Stimulated activated CD4-positive, alpha-beta T cell treated with anti-CD3 and anti-CD28 coated beads, Interleukin-2, amount 100 ng/mL, for 4 hours (primary cell): Measurements from ENCODE around the gene CBLN2.

Source experiments
- DNase-seq: peaks from one replicate; pipeline ENCODE4 v3.0.0-alpha.2; 2020; ENCODE audit warnings: low read depth

CBLN2 gene

GRCh38 chr18:72544092-72544886 is at the start of gene CBLN2:
Gene CBLN2 (minus strand): TSS chr18:72544342. CDS start chr18:72542160, 2,182 bp downstream.
- no peak for DNase-seq

DNA sequence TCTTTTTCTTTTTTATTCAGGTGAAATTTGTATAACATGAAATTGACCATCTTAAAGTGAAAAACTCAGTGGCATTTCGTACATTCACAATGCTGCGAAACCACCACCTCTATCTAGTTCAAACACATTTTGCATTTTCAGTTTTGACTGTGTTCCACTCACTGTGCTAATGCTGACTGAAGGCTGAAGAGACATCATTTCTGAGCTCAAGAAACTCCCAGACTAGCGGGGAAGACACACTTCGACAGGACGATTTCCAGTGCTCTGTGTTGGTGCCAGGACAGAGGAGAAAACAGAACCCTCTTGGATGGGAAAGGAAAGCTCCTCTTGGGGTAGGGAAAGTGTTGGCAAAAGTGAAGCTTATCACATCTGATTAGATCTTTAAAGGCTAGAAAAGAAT is 44.2 kb upstream of the CBLN2 start:
- no peak for DNase-seq

GRCh38 chr18:72584787-72585186 is 40.6 kb upstream of the CBLN2 start:
- DNase-seq = no peak

GRCh38 chr18:72581976-72582375 is 37.8 kb upstream of the CBLN2 start:
- no peak for DNase-seq

GRCh38 chr18:72572896-72573295 is 28.8 kb upstream of the CBLN2 start:
- no peak for DNase-seq

DNA sequence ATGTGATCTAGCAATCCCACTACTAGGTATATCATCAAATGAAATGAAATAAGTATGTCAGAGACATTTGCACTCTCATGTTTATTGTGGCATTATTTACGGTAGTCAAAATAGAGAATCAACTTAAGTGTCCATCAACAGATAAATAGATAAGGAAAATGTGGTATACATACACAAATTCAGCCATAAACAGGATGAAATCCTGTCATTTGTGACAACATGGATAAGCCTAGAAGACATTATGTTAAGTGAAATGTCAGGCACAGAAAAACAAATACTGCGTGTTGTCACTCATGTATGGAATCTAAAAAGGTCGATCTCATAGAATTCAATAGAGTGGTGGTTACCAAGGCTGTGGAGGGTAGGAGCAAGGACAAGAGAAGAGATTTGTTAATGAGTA is 22.1 kb upstream of the CBLN2 start:
- DNase-seq = no peak

DNA sequence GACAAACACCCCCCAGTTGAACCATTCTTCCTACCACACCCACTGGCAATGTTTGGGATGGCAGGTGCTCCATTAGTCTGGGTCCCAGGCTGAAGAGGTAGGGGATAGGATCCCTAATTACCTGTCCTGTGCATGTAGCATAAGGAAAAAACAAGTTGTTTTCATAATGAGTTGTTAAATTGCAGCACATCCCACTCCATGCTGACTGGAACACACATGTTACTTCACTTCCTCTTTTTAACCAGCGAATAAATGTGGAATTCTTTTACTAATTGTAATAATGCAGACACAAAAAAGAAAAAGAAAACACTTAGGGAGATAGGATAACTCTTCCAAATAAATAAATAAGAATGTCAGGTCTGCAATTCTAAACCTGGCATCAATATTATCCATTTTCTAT is 11.8 kb upstream of the CBLN2 start:
- DNase-seq = no peak

DNA sequence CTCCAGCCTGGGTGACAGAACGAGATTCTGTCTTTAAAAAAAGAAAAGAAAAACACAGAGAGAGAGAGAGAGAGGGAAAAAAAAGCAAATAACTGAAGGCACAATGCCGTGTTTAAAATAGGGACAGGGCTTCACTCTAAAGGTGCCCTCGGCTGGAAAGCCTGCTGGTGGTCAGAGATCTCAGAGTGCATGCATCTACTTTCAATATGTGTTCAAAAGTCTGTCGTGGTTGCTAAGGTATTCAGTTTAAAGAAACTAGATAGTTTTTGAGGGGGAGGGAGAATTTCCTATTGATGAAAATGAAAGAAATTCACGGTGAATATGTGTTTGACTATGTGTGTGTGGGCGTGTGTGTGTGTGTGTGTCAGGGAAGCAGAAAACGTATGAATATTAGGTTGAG is 11.0 kb upstream of the CBLN2 start:
- no peak for DNase-seq

- DNase-seq = no peak
Measured at GRCh38 chr18:72543357-72544055, 636 bp downstream of the CBLN2 start.

DNA sequence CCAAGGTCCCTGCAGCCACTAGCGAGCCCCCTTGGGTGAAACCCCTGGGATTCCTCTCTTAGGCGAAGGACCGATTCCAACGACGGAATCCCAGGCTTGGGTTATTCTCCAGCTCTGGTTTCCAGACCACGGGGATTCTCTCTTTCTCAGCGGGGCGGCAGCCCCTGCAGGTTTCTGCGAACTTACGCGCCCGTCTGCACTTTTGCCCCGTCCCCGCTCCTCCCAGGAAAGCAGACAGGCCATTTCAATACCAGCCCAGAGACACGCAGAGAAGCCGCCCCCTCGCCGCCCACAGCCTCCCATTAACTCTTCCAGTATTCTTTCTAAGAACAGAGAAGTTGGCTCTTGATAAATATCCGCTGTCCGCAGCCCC is 1.2 kb downstream of the CBLN2 start:
- no peak for DNase-seq

- no peak for DNase-seq
Measured at GRCh38 chr18:72542342-72542741, 1.8 kb downstream of the CBLN2 start.

- DNase-seq = no peak
Measured at GRCh38 chr18:72541871-72542332, 2.2 kb downstream of the CBLN2 start.

GRCh38 chr18:72539901-72540300 is 4.2 kb downstream of the CBLN2 start:
- no peak for DNase-seq

DNA sequence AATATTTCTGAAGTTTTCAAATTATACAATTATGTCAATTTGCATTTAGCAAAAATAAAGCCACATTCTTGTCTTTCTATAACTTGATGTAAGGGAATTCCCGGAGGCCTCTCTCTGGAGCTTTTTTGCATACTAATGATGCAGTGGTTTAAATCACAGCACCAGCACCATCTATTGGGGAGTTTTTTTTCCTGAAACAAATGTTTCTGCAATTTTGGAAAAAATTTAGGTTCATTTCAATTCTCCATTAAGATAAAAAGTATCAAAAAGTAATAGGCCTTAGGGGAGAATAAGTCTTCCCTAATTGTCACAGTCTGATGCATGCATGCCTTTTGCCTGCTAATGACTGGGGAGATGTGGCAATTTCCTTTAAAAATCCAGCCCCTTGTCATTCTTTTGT is 13.5 kb downstream of the CBLN2 start:
- DNase-seq = no peak

DNA sequence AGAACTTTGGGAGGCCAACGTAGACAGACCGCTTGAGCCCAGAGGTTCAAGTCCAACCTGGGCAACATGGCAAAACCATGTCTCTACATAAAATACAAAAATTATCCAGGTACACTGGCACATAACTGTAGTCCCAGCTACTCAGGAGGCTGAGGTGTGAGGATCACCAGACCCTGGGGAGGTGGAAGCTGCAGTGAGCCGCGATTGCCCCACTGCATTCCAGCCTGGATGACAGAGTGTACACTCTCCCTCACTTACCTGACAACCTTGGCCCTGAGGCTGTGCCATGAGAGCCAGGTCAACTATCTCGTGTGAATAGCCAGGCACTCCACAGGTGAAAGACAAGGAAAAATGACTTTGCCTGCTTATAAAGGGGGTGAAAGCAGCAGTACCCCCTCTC is 39.3 kb downstream of the CBLN2 start:
- DNase-seq = no peak

GRCh38 chr18:72502671-72503431 is 41.3 kb downstream of the CBLN2 start:
- DNase-seq = no peak

GRCh38 chr18:72492497-72492896 is 51.6 kb downstream of the CBLN2 start:
- DNase-seq = no peak
